Esophagus muscularis mucosa (tissue), 3 donors: ENCODE data around the gene DENND10.
"Not testable (repeated sequence)": the region's sequence is repeated elsewhere in the genome, so short reads cannot be mapped to it uniquely, and the experiment has no call there.

Experiments used
- POLR2A ChIP-seq: fragments of 450-650 bp; IDR thresholded peaks from one replicate; pipeline ENCODE4 v1.6.1; 2017; ENCODE audit warnings: antibody characterized with exemption, moderate library complexity, mild to moderate bottlenecking, low read depth
- POLR2AphosphoS5 ChIP-seq, 2 donors: sonication (generic); formaldehyde crosslinking; IDR thresholded peaks; one replicate each; pipeline ENCODE4 v1.6.1; 2017; ENCODE audit warnings: antibody characterized with exemption in 2 of 2
- TF ChIP-seq, protein P1 (sequence below), 3 experiments: fragments of 200-600 bp in 2 of 3; fragments of 450-650 bp in 1 of 3; sonication (generic) in 2 of 3; IDR thresholded peaks; one replicate each; pipeline ENCODE4 v1.5.1; 2017 to 2019; ENCODE audit warnings: antibody characterized with exemption in 3 of 3, mild to moderate bottlenecking in 2 of 3, moderate library complexity in 1 of 3

DNA sequence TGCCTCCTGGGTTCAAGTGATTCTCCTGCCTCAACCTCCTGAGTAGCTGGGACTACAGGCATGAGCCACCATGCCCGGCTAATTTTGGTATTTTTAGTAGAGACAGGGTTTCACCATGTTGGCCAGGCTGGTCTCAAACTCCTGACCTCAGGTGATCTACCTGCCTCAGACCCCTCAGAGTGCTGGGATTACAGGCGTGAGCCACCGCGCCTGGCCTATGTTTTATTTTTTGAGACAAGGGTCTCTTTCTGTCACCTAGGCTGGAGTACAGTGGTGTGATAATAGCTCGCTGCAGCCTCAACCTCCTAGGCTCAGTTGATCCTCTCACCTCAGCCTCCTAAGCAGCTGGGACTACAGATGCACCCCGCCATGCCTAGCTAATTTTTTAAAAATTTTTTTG lies 47.7 kb downstream of the DENND10 start:
- TF ChIP-seq, protein P1, sequence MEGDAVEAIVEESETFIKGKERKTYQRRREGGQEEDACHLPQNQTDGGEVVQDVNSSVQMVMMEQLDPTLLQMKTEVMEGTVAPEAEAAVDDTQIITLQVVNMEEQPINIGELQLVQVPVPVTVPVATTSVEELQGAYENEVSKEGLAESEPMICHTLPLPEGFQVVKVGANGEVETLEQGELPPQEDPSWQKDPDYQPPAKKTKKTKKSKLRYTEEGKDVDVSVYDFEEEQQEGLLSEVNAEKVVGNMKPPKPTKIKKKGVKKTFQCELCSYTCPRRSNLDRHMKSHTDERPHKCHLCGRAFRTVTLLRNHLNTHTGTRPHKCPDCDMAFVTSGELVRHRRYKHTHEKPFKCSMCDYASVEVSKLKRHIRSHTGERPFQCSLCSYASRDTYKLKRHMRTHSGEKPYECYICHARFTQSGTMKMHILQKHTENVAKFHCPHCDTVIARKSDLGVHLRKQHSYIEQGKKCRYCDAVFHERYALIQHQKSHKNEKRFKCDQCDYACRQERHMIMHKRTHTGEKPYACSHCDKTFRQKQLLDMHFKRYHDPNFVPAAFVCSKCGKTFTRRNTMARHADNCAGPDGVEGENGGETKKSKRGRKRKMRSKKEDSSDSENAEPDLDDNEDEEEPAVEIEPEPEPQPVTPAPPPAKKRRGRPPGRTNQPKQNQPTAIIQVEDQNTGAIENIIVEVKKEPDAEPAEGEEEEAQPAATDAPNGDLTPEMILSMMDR (IDR thresholded peaks at IDR 0.05), result not testable (repeated sequence)
- TF ChIP-seq POLR2AphosphoS5 (IDR thresholded peaks at IDR 0.05); POLR2A: not testable (repeated sequence)
